GM12892 (cell line): ENCODE results near the gene FARP2.

Experiments
- DNase-seq: peaks from one replicate; pipeline ENCODE4 v3.0.0; 2011; ENCODE audit not compliant: insufficient read length
- FAIRE-seq: peaks from 2 replicates; lab custom pipeline; 2011; peaks lifted over from hg19 to GRCh38; lab: Jason Lieb, UNC
- POLR2A ChIP-seq: IDR thresholded peaks from 2 replicates; pipeline ENCODE4 v1.6.1; 2011; ENCODE audit warnings: low read depth, low read length, control low read depth
- POLR2AphosphoS5 ChIP-seq: IDR thresholded peaks from 2 replicates; pipeline ENCODE4 v1.6.1; 2011; ENCODE audit warnings: low read depth, low read length, control low read depth
- TAF1 ChIP-seq: IDR thresholded peaks from 2 replicates; pipeline ENCODE4 v1.6.1; 2011; ENCODE audit warnings: low read depth, mild to moderate bottlenecking, control low read depth, low read length, borderline replicate concordance

Gene FARP2

DNA sequence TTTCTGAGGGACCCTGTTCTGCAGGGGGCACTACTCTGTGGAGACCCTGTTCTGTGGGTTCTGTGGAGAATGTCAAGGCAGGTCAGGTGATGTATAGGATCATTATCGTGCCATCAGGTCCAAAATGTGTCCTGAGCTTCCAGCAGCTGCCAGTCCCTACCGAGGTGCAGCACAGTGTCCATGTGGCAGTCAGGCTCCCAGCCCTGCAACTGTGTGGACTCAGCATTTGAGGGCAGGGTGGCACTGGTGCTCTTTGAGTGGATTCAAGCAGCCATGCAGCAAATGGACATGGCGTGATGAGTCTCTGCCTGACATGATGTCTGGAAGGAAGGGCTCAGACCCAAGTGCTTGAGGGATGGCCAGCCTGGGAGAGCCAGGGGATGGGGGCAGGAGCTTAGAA, 117.3 kb downstream of the FARP2 start:
- no peak for DNase-seq
- TF ChIP-seq TAF1 (0 out of 2 replicates have a peak, but pooled peaks have one; percentile 14), POLR2A (no peak)
- no peak for FAIRE-seq

DNA sequence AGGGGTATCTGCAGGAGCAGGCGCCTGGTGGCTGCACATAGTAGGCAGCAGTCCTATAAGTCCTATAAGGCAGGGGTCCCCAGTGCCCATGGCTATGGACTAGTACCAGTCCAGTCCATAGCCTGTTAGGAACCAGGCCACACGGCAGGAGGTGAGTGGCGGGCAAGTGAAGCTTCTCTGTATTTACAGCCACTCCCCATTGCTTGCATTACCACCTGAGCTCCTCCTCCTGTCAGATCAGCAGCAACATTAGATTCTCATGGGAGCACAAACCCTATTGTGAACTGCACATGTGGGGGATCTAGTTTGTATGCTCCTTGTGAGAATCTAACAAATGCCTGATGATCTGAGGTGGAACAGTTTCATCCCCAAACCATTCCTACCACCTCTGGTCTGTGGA, 119.2 kb downstream of the FARP2 start:
- TF ChIP-seq TAF1 (no peak), POLR2AphosphoS5 (no peak), POLR2A (no peak)
- DNase-seq, result no peak
- FAIRE-seq, result no peak

DNA sequence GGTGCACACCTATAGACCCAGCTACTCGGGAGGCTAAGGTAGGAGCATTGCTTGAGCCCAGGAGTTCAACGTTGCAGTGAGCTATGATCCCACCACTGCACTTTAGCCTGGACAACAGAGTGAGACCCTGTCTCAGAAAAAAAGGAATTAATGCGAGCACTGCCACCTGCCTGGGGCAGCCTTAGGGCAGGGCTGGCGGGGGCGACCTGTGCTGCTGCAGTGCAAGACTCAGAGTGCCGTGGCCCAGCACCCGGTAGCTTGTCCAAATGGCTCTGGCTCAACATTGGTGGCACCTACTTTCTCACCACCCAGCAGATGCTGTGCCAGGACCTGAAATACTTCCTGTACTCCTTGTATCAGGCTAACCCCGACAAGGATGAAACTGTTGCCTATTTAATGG, 122.1 kb downstream of the FARP2 start:
- FAIRE-seq (no peak), DNase-seq (no peak)
- TF ChIP-seq POLR2AphosphoS5 (no peak), TAF1 (no peak), POLR2A (no peak)

DNA sequence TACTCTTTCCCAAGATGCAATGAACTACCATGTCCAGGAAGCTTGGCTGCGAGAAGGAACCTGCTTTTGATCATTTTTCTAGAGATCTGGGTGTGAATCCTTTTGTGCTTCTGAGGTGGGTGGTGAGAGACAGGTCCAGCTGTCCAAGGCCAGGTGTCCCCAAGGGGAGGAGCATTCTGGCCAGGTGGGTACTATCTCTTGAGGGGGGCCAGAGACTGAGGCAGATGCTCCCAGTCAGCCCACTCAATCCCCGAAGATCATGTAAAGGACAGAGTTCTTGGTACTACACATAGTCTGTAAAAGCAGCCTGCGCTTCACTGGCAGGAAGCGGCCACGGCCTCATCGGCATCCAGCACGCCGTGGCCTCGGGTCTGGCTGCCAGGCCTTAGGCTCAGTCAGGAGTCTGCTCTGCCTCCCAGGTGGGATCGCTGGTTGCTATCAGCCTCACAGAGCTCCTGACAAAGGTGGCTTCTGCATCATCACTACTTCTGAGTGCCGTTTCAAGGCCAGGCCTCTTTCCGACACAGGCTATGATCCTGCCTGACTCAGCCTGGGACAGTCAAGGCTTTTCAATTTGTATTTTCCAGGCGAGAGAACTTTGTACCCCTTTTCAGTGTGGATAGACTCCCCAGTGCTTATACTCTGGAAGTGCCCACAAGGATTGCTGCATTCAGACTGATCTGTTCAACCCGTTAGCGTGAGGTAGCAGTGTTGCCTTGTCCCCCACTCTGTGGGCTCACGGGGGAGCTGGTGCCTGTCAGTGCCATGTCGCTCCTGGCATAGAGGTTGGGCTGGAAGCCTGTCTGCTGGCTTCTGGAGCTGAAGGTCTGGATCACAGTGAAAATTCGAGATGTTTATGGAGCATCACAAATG, 123.2 kb downstream of the FARP2 start:
- FAIRE-seq, result no peak
- TF ChIP-seq POLR2AphosphoS5 (no peak), POLR2A (no peak)

DNA sequence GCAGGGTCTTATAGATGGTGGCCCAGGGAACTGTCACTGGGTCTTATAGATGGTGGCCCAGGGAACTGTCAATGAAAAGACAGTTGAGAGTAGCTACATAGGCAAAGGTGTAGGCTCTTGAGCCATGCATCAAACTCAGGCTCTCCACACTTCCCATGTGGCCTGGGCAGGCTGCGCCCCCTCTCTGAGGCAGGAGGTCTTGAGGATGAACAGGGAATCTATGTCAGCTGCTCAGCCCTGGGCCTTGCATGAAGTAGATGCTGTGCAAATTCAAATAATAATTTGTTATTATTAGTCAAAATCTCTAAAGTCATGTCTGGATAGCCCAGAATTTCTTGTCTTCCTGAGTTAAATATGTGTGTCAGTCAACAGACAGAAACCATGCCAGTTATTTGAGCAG, 125.6 kb downstream of the FARP2 start:
- FAIRE-seq (no peak), DNase-seq (no peak)
- TF ChIP-seq POLR2A (no peak), POLR2AphosphoS5 (no peak), TAF1 (no peak)

More for the DNA sequence above, 123.2 kb downstream of the FARP2 start:
- DNase-seq, result no peak

DNA sequence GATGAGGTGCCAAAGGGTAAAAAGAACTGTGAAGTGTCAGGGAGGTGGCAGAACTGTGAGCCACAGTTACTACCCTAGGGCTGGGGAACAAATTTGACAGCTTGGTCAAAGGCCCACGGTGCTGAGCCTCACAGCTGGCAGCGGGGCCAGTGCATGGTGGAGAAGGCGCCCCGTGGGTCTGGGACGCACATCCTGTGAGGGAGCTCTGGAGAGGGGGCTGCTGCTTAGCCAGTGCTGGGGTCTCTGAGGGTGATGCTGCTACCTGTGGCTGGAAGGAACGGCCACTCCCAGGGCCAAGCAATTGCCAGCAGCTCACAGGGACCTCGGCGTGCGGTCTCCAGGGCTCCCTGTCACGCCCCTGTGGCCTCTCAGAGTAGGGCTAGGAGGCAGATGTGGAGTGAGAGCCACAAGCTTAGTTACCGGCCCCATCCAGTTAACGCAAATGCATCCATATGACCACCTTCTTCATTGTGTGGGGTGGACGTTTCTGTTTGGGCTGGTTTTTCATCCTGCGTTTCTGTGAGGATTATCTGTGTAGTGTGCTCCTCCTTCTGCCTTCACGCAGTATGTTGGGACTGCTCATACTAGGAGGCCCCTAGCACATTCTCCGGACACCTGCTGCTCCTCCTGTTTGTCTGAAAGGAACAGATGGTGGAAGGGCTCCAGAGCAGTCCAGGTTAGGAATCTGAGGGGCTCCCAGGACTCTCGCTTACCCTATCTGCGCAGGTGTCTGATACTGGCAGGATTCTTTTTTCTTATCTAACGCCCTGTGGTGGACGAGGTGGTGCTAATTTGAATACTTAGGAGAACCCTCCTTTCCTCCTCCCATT, 126.3 kb downstream of the FARP2 start:
- no peak for TF ChIP-seq TAF1
- no peak for TF ChIP-seq POLR2AphosphoS5
- TF ChIP-seq POLR2A, result no peak
- no peak for DNase-seq
- FAIRE-seq, result no peak

DNA sequence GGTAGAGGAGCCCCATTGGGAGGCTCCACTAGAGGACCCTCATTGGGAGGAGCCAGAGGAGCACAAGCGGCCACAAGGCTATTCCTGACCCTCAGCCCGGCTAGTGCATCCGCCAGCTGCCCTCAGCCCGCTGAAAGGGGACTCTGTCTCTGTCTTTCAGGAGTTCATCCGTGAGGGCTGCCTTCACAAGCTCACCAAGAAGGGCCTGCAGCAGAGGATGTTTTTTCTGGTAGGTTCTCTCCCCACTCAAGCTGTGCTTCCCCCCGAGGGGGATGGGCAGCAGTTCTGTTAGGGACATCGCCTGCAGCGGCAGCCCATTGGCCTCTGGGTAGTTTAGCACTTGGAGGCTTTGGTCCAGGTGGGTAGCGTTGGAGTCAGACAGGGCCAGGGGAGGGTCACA, 127.2 kb downstream of the FARP2 start:
- no peak for FAIRE-seq
- TF ChIP-seq POLR2AphosphoS5, result no peak
- no peak for TF ChIP-seq POLR2A
- TF ChIP-seq TAF1, result no peak
- no peak for DNase-seq

DNA sequence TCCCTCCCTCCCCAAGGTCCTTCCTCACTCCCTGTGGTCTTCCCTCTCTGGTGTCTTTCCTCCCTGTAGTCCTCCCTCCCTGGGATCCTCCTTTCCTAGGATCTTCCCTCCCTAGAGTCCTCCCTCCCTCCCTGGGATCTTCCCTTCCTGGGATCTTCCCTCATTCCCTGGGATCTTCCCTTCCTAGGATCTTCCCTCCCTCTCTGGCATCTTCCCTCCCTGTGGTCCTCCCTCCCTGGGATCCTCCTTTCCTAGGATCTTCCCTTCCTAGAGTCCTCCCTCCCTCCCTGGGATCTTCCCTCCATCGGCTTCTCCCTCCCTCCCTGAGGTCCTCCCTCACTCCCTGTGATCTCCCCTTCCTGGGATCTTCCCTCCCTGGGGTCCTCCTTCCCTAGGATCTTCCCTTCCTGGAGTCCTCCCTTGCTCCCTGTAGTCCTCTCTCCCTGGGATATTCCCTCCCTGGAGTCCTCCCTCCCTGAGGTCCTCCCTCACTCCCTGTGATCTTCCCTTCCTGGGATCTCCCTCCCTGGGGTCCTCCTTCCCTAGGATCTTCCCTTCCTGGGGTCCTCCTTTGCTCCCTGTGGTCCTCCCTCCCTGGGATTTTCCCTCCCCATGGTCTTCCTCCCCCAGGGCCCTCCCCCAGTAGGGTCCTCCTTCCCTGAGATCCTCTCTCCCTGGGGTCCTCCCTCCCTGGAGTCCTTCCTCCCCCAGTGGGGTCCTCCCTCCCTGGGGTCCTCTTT, 129.3 kb downstream of the FARP2 start:
- no peak for FAIRE-seq

DNA sequence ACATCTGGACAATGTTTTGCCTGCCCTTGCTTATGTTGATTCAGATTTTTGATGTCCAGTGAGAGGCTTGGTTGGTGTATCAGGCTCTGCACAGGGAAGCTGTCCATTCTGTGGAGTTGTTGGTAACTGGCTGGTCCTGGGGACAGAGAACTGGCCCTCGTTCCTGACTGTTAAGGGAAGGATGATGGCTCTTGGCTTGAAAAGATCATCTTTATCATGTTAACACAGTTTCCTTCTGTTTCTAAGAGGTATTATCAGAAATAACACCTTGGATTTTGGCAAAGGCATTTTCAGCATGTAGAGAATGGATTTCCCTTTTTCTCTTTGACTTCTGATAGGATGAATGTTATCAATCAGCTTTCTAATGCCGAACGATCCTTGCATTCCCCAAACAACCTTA, 133.0 kb downstream of the FARP2 start:
- no peak for TF ChIP-seq POLR2A
- no peak for TF ChIP-seq TAF1
- TF ChIP-seq POLR2AphosphoS5, result no peak
- DNase-seq (no peak), FAIRE-seq (no peak)

More for the DNA sequence above, 129.3 kb downstream of the FARP2 start:
- no peak for DNase-seq
- TF ChIP-seq POLR2AphosphoS5 (no peak), POLR2A (no peak), TAF1 (no peak)

DNA sequence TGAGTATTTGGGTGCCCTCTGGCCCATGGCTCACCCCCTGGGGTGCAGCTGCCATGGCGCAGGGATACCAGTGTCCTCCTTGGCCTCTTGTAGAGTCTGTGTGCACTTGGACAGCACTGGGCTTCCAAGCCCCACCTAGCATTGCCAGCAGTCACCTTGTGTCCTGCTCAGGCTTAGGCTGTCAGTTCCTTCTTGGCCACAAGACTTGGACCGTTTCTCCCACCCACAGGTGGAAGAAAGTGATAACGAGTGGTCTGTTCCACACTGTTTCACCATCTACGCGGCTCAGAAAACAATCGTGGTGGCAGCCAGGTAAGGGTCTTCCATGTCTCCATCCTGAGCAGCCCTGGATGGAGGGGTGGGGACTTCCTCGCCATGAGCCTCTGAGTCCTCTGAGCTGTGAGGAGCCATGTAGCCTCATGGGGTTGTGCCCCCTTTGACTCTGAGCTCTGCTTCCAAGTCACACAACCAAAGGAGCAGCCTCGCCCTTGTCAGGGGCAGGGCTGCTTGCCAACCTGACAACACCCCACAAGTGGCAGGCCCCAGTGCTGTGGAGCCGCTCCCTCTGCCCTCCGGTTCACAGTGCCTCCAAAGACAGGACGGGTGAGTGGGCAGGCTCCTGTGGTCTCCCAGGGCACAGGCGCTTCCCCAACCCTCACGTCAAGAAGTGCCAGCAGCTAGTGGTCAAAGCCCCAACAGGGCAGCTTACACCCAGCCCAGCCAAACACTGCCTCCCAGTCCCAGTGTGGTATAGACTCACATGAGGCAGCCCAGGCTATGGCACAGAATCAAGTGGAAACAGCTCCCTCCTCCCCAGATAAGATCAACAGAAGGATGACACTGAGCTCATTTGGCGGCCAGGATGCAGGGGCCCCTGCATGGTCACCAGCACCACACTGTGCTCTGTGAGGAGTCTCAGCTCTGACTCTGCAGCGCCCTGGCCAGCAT, 133.9 kb downstream of the FARP2 start:
- no peak for TF ChIP-seq POLR2AphosphoS5
- no peak for TF ChIP-seq POLR2A
- no peak for TF ChIP-seq TAF1
- FAIRE-seq, result no peak
- DNase-seq, result no peak

DNA sequence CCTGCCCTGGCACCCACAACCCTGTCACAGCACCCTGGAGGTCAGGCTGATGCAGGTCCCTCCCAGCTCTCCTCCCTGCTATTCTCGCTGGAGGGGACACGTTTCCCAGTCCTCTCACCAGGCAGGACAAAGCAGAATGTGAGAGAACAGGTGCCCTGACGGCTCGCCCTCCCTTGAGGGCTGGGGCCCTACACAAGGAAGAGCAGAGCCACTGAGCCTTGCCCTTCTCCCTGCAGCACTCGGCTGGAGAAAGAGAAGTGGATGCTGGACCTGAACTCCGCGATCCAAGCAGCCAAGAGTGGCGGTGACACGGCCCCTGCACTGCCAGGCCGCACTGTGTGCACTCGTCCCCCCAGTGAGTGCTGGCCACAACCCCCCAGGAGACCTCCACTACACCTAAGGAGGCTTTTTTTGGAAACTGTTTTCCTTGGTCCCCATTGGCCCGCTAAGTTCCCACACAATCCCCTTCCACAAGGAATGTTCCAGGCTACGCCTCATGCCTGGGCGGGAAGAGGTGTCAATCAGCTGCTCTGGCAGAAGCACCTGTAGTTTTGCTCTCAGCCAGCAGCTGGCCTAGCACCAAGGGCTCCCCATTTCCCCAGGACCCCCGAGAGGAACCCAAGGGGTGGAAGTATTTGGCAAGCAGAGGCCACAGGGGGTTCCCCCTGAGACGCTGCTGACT, 134.9 kb downstream of the FARP2 start:
- DNase-seq, result no peak
- TF ChIP-seq POLR2A (no peak), POLR2AphosphoS5 (no peak), TAF1 (no peak)
- no peak for FAIRE-seq
